AG09319 (cell line): ENCODE data around the gene CLDN14.

Experiments used
- DNase-seq: peaks from one replicate; pipeline ENCODE4 v3.0.0-alpha.2; 2010; ENCODE audit warnings: low read depth; ENCODE audit errors: extremely low read depth
- CTCF ChIP-seq: IDR thresholded peaks from 2 replicates; pipeline ENCODE4 v1.5.1; 2011; ENCODE audit warnings: low read depth, mild to moderate bottlenecking, inconsistent platforms, low read length, moderate library complexity

Gene CLDN14

GRCh38 chr21:36415375-36415774 is 64.5 kb downstream of the CLDN14 start:
- no peak for TF ChIP-seq CTCF
- no peak for DNase-seq

GRCh38 chr21:36412916-36413315 is 67.0 kb downstream of the CLDN14 start:
- no peak for DNase-seq
- no peak for TF ChIP-seq CTCF

DNA sequence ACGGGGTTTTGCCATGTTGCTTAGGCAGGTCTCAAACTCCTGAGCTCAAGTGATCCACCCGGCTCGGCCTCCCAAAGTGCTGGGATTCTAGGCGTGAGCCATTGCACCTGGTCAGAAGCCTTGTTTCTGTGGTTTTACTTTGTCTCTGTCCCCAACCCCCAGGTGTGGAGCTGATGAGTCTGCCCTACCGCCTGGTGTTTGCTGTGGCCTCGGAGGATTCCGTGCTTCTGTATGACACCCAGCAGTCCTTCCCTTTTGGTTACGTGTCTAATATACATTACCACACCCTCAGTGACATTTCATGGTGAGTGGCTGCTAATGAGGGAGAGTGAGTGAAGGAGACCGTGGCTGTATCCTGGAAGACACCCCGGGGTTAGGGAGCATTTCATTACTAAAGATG is 68.6 kb downstream of the CLDN14 start:
- no peak for DNase-seq
- TF ChIP-seq CTCF, result no peak
